SU-DHL-6 (cell line): ENCODE data around the gene PIGS.
"Not testable (repeated sequence)": the region's sequence is repeated elsewhere in the genome, so short reads cannot be mapped to it uniquely, and the experiment has no call there.

Source experiments
- H2AFZ ChIP-seq: fragments of 200-600 bp; sonication (generic); 2 replicates; pipeline ENCODE4 v1.6.1; 2014; ENCODE audit warnings: low read depth, mild to moderate bottlenecking, moderate library complexity, mixed read lengths, antibody characterized with exemption, low read length; ENCODE audit not compliant: severe bottlenecking
- H3F3A ChIP-seq: fragments of 200-600 bp; shearing (Covaris generic); 2 replicates; pipeline ENCODE4 v1.6.0; 2016; ENCODE audit warnings: antibody characterized with exemption, mild to moderate bottlenecking; ENCODE audit not compliant: insufficient read depth
- H3K27ac ChIP-seq: fragments of 200-600 bp; sonication (generic); 2 replicates; pipeline ENCODE4 v1.5.1; 2016; ENCODE audit warnings: low read depth, mild to moderate bottlenecking, low read length, moderate library complexity, mixed read lengths
- H3K27me3 ChIP-seq: fragments of 200-600 bp; sonication (generic), shearing (Covaris generic); 2 replicates; pipeline ENCODE4 v1.6.0; 2014; ENCODE audit warnings: mild to moderate bottlenecking, low read length
- H3K36me3 ChIP-seq: fragments of 200-600 bp; sonication (generic); 2 replicates; pipeline ENCODE4 v1.6.1; 2014; ENCODE audit warnings: mild to moderate bottlenecking, low read length, mixed read lengths
- H3K4me2 ChIP-seq: fragments of 300-600, 200-600 bp; shearing (Covaris generic), sonication (generic); 2 replicates; pipeline ENCODE4 v1.6.0; 2014; ENCODE audit warnings: low read length, low read depth, mild to moderate bottlenecking; ENCODE audit not compliant: poor library complexity, severe bottlenecking
- H3K4me3 ChIP-seq: fragments of 200-600 bp; sonication (generic); 2 replicates; pipeline ENCODE4 v1.5.1; 2014; ENCODE audit warnings: antibody characterized with exemption, low read length, mild to moderate bottlenecking, mixed read lengths; ENCODE audit not compliant: insufficient read depth, poor library complexity, severe bottlenecking
- H3K79me2 ChIP-seq: fragments of 200-600 bp; sonication (generic); 2 replicates; pipeline ENCODE4 v1.6.1; 2014; ENCODE audit warnings: mild to moderate bottlenecking, low read length, moderate library complexity; ENCODE audit not compliant: insufficient read depth
- H3K9ac ChIP-seq: fragments of 200-600 bp; sonication (generic); 2 replicates; pipeline ENCODE4 v1.7.0; 2014; ENCODE audit warnings: mild to moderate bottlenecking, low read length
- H3K9me2 ChIP-seq: fragments of 200-600 bp; sonication (generic); replicated peaks from 2 replicates; pipeline ENCODE4 v1.6.1; 2014; ENCODE audit warnings: low read length; ENCODE audit not compliant: insufficient read depth
- H3K9me3 ChIP-seq: fragments of 200-600 bp; sonication (generic); 2 replicates; pipeline ENCODE4 v1.6.1; 2014; ENCODE audit warnings: low read length, mixed read lengths; ENCODE audit not compliant: insufficient read depth
- H4K20me1 ChIP-seq: fragments of 200-600 bp; sonication (generic); 2 replicates; pipeline ENCODE4 v1.6.1; 2014; ENCODE audit warnings: low read depth, mild to moderate bottlenecking, antibody characterized with exemption, low read length, moderate library complexity, mixed read lengths
- CTCF ChIP-seq: fragments of 200-600 bp; sonication (generic); IDR thresholded peaks from one replicate; pipeline ENCODE4 v1.5.1; 2017; ENCODE audit warnings: antibody characterized with exemption, mild to moderate bottlenecking, low read length, moderate library complexity; ENCODE audit not compliant: insufficient read depth, poor library complexity, severe bottlenecking
- EZH2phosphoT487 ChIP-seq: fragments of 200-600 bp; sonication (generic), shearing (Covaris generic); conservative IDR thresholded peaks from 2 replicates; pipeline ENCODE4 v1.6.1; 2018; ENCODE audit warnings: mild to moderate bottlenecking, antibody characterized with exemption, low read length, moderate library complexity, mixed read lengths

PIGS gene

GRCh38 chr17:28523876-28524275 is 47.4 kb downstream of the PIGS start:
- Histone ChIP-seq H3K36me3 (no peaks in the 10 kb centered on the region), H3K4me3 (no peak overlapping the region), H3K4me2 (no peak overlapping the region), H3K27me3 (no peaks in the 10 kb centered on the region), H3K9me2 (no peaks in the 10 kb centered on the region), H4K20me1 (no peaks in the 10 kb centered on the region), H3K27ac (no peak overlapping the region), H3K9me3 (no peaks in the 10 kb centered on the region), H2AFZ (no peak overlapping the region), H3K79me2 (no peaks in the 10 kb centered on the region), H3F3A (no peaks in the 10 kb centered on the region), H3K9ac (no peak overlapping the region)
- no peak for TF ChIP-seq CTCF
- no peak for TF ChIP-seq EZH2phosphoT487

GRCh38 chr17:28523186-28523585 is 48.1 kb downstream of the PIGS start:
- Histone ChIP-seq H3K79me2 (no peaks in the 10 kb centered on the region), H3F3A (no peaks in the 10 kb centered on the region), H3K36me3 (no peaks in the 10 kb centered on the region), H3K9me3 (no peaks in the 10 kb centered on the region), H3K4me2 (no peak overlapping the region), H2AFZ (no peak overlapping the region), H3K9ac (no peak overlapping the region), H4K20me1 (no peaks in the 10 kb centered on the region), H3K27me3 (no peaks in the 10 kb centered on the region), H3K4me3 (no peak overlapping the region), H3K27ac (no peak overlapping the region), H3K9me2 (no peaks in the 10 kb centered on the region)
- no peak for TF ChIP-seq EZH2phosphoT487
- no peak for TF ChIP-seq CTCF

GRCh38 chr17:28522281-28522680 is 49.0 kb downstream of the PIGS start:
- H3K9me3 ChIP-seq, H3K36me3 ChIP-seq, H3K4me2 ChIP-seq, H3F3A ChIP-seq, H4K20me1 ChIP-seq, H3K9ac ChIP-seq, H3K27ac ChIP-seq, H3K9me2 ChIP-seq, H3K4me3 ChIP-seq, H2AFZ ChIP-seq, H3K79me2 ChIP-seq, H3K27me3 ChIP-seq: not testable (repeated sequence)

- H3F3A ChIP-seq: no peaks in the 10 kb centered on the region
- TF ChIP-seq CTCF: no peak
- no peak for TF ChIP-seq EZH2phosphoT487
- H3K4me3 ChIP-seq: no peak overlapping the region
- no peak overlapping the region for H3K27ac ChIP-seq
- no peak overlapping the region for H3K9ac ChIP-seq
- H3K9me3 ChIP-seq: no peaks in the 10 kb centered on the region
- H3K4me2 ChIP-seq: no peak overlapping the region
- H4K20me1 ChIP-seq: no peaks in the 10 kb centered on the region
- H3K79me2 ChIP-seq: no peaks in the 10 kb centered on the region
- H3K9me2 ChIP-seq: no peaks in the 10 kb centered on the region
- H3K36me3 ChIP-seq: no peaks in the 10 kb centered on the region
- no peaks in the 10 kb centered on the region for H3K27me3 ChIP-seq
- H2AFZ ChIP-seq: no peak overlapping the region
These were observed 49.8 kb downstream of the PIGS start for GRCh38 chr17:28521311-28522085.
